Endometrial microvascular endothelial cells (primary cell): ENCODE measurements around the gene SHMT2. TPM values are rescaled to one million over a fixed set of nuclear protein-coding genes. Genes with fewer than 3 reads are reported as not detected.
"Not testable (repeated sequence)": the region's sequence is repeated elsewhere in the genome, so short reads cannot be mapped to it uniquely, and the experiment has no call there.

Source experiments
- in situ Hi-C: cut with HindIII; loops from 2 replicates; pipeline ENCODE4 v1.10.0; 2017; ENCODE audit warnings: low sequenced_read_pairs, low pct_unique_long_range_greater_than_20kb; ENCODE audit errors: inconsistent ontology term
- total RNA-seq: library from RNA; depleted of rRNA; stranded (reverse); fragments of >200 nt; gene quantifications from one replicate; pipeline ENCODE4 v1.2.3, GENCODE V29; 2015; ENCODE audit errors: inconsistent ontology term

Gene SHMT2
- total RNA-seq, 1 donor from 2014 or later = 172 TPM

- in situ Hi-C loops = no loop called here
Observed at GRCh38 chr12:57247041-57247440, 17.5 kb downstream of the SHMT2 start.

- in situ Hi-C loops = no loop called here
Observed at GRCh38 chr12:57248934-57249742, 19.6 kb downstream of the SHMT2 start.

- in situ Hi-C loops = no loop called here
Observed at GRCh38 chr12:57250541-57250940, 21.0 kb downstream of the SHMT2 start.

GRCh38 chr12:57250956-57251355 lies 21.4 kb downstream of the SHMT2 start, which contains the start of gene STAC3:
TSS of gene STAC3 (minus strand) at chr12:57251187. CDS start at chr12:57249636, 1,551 bp downstream.
- in situ Hi-C loops = no loop called here

GRCh38 chr12:57254506-57255280 lies 25.2 kb downstream of the SHMT2 start:
- in situ Hi-C loops = no loop called here

GRCh38 chr12:57255916-57256315 lies 26.4 kb downstream of the SHMT2 start:
- in situ Hi-C loops = no loop called here

GRCh38 chr12:57258977-57259970 lies 29.8 kb downstream of the SHMT2 start:
- in situ Hi-C loops = no loop called here

GRCh38 chr12:57260366-57260765 lies 30.9 kb downstream of the SHMT2 start:
- in situ Hi-C loops = no loop called here

- in situ Hi-C loops = no loop called here
Observed at GRCh38 chr12:57261428-57261865, 31.9 kb downstream of the SHMT2 start.

GRCh38 chr12:57262126-57262822 lies 32.8 kb downstream of the SHMT2 start:
- in situ Hi-C loops = no loop called here

- in situ Hi-C loops = no loop called here
Observed at GRCh38 chr12:57263096-57263495, 33.6 kb downstream of the SHMT2 start.

GRCh38 chr12:57266681-57267080 lies 37.2 kb downstream of the SHMT2 start:
- in situ Hi-C loops = no loop called here

GRCh38 chr12:57268264-57268663 lies 38.8 kb downstream of the SHMT2 start:
- in situ Hi-C loops = no loop called here

GRCh38 chr12:57270966-57271470 lies 41.5 kb downstream of the SHMT2 start:
- in situ Hi-C loops = no loop called here

- in situ Hi-C loops = no loop called here
Observed at GRCh38 chr12:57272337-57273151, 43.0 kb downstream of the SHMT2 start.

- in situ Hi-C loops = no loop called here
Observed at GRCh38 chr12:57273516-57273915, 44.0 kb downstream of the SHMT2 start.

GRCh38 chr12:57276233-57276632 lies 46.7 kb downstream of the SHMT2 start:
- in situ Hi-C loops = not testable (repeated sequence)
